ENCODE data around the gene GAS2.
A peak's percentile ranks its signal among the peaks of the same experiment; 100 is the strongest.

GAS2 gene

GRCh38 chr11:22674470-22675439 is 8.3 kb downstream of the GAS2 start:
- DNase-seq = no peak

DNA sequence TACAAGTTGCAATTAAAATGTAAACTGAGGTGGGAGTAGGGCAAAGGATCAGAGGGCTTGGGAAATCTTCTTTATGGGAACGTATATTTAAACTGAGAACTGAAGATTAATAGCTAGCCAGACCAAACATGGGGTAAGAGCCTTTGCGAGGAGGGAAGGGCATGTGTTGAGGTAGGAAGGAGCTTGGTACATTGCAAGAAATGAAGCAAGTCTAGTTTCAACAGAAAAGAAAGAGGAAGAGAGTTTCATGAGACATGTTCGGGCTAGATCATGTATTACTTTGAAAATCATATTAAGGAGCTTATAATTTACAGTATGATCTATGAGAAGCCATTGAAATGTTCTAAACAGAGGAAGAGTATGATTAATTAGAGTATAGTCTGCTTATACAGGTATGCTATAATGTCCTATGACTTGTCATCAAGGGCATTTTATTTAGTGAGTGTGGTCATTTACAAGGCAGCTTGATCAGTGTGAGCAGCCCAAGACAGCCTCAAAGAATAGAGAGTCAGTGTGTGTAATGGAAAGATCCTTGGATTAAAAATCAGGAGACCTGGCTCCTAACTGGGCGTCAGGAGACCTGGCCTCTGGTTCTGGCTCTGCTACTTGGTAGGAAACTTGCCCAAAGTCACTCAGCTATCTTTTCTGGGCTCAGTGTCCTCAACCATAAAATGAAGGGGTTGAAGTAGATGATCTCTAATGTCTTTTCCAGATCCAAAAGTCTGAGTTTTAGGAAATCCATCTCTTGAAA is 10.9 kb downstream of the GAS2 start:
- no peak for DNase-seq

GRCh38 chr11:22680628-22681027 is 14.2 kb downstream of the GAS2 start:
- no peak for DNase-seq

DNA sequence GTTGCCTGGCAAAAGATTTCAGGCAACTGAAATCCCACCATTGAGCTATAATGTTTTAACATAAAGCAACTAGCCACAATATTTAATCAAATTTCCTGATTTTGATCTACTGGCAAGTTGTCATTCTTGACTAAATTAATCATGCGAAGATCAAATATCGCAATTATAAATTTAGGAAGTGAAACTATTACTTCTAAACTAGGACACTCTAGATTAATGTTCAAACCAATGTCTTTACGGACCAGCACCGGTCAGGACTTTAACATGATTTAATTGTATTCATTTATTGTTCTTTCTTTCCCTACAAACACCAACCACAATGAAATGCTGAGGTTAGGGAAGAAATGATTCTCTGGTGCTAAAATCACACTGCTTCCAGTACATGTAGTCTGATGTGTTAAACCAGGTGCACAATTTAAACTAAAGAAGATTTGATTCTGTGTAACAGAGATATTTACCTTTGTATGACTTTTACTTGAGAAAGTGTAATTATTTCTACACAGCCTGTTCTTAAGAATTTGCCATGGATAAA is 14.9 kb downstream of the GAS2 start:
- no peak for DNase-seq

DNA sequence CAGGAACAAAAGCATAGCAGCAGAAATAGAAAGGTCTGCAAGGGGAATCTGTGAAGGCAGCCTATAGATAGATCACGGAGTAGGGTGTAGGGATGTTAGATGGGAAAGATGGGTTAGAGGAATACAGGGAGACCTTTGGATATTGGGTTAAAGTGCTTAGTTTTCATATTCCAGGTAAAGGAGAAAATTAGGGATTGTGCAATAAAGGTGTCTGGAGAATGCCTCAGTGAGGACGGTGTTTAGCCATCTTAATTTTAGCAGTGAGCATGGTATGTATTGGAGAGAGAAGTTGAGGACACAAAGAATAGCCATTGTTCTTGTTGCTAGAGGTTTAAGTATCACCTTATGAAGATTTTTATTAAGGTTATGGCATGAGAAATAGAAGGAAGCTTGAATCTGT is 17.7 kb downstream of the GAS2 start:
- no peak for DNase-seq

DNA sequence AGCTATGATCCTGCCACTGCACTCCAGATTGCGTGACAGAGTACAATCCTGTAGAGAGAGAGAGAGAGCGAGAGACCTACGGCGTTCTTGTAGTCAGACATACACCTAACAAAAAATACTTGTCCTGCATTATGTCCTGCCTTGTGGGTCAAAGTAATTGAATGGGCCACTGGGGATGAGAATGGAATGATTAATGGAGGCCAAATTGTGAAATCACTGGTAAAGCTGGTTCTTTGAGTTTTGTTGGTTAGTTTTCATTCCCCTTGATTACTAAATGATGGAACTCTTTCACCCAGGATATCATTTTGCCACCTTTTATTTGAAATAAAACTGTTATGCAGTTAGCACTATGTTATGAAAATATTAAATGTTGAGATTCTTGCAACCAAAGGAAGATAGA is 18.7 kb downstream of the GAS2 start:
- no peak for DNase-seq

DNA sequence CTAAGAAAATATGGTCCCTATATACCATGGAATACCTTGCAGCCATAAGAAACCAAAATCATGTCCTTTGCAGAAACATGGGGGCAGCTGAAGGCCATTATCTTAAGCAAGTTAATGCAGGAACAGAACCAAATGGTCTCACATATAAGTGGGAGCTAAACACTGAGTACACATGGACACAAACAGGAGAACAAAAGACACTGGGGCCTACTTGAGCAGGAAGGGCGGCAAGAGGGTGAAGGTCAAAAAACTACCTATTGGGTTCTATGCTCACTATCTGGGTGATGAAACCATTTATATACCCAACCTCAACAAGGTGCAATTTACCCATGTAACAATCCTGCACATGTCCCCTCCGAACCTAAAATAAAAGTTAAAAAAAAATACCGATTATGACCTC is 22.5 kb downstream of the GAS2 start:
- DNase-seq = no peak

DNA sequence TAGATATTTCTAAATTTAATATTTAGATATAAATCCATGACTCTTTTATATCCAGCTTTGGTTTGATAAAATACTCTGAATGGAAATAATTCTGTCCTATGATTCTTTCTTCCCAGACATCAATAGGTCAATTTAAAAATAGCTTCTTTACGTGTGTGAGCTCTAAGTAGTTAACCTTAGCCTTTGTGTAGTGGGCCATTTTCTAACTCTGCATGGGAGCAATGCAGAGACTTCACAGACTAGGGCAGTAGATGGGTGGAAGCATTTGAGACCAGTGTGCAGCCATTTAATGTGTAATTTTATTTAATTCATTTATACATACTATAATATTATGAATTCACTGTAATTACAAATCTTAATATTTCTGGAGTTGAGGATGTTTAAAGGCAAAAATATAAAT is 23.8 kb downstream of the GAS2 start:
- no peak for DNase-seq

GRCh38 chr11:22690871-22691270 is 24.5 kb downstream of the GAS2 start:
- no peak for DNase-seq

DNA sequence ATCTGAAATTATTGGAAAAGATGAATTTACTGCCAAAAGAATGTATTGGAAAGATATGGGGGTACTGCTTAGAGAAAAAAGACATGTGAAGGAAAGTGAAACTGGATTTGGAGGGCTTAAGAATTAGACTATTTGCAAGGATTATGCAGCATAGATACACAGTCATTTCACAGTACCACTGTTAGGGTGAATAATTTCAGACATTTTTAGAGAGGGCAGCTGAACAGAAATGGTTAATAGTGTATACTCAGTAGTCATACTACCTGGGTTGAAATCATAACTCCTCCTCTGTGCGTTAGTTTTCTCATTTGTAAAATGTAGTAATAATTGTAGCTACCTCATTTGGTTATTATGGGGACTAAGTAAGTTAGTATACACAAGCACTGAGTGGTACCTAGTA is 33.0 kb downstream of the GAS2 start:
- no peak for DNase-seq

DNA sequence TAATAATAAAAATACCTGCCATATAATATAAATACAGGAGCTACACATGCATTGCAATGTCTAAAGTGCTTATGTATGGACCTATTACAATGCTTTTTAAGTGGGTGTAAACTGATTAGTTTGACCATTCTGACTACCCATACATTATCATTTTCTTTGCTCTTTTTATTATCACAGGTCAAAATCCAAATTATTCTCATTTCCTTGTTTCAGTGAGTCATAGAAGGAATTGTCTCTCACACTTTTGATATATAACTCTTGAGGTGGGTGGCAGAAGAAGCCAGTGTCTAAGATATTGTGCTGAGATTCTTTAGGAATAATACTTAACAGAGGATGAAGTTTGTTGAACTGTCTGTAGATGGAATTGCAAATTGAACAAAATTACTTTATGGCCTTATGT is 35.6 kb downstream of the GAS2 start:
- DNase-seq = no peak

DNA sequence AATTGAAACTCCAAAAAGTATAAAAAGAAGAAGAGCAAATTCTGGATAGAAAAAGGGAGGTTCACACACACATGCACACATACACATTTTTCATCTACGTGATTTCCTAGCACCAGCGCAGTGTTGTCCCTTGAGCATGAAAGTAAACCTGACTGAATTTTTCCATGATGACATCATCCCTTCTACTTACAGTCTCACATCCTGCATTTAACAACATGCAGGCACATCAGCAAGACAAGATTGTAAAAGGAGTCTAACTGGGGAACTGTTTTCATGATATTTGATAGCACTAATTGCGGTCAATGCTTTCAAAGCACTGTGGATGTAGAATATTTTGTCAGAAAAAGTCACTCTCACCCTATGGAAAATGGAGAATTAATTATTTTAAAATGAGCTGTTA is 36.6 kb downstream of the GAS2 start:
- DNase-seq = peak; percentile 57

DNA sequence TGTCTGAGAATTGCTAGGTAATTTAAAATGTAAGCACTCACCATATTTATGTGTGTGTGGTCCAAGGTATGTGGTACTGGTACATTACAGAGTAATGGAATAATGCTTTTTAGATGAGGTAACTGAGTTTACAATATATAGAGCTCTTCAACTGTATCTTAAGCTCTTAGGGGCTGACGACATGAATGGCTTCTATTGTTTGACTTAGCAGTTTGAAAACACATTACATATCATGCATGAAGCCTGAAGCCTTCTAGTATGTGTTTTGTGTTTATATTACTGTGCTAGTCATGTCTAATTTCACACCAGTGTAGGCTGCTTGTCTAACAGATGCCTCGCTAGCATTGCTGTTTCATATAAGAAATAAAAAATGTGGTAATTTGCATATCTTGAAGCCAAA is 37.2 kb downstream of the GAS2 start:
- DNase-seq = peak; percentile 71

GRCh38 chr11:22707119-22707899 is 40.9 kb downstream of the GAS2 start:
- no peak for DNase-seq

- no peak for DNase-seq
These were observed 44.8 kb downstream of the GAS2 start for GRCh38 chr11:22711071-22711770.

- DNase-seq = no peak
These were observed 45.5 kb downstream of the GAS2 start for GRCh38 chr11:22711880-22712279.

DNA sequence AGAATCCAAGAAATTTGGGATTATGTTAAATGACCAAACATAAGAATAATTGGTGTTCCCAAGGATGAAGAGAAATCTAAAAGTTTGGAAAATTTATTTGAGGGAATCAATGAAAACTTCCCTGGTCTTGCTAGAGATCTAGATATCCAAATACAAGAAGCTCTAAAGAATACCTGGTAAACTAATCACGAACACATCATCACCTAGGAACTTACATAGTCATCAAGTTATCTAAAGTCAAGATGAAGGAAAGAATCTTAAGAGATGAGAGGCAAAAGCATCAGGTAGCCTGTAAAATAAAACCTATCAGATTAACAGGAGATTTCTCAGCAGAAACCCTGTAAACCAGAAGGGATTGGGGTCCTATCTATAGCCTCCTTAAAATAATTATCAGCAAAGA is 46.9 kb downstream of the GAS2 start:
- no peak for DNase-seq

DNA sequence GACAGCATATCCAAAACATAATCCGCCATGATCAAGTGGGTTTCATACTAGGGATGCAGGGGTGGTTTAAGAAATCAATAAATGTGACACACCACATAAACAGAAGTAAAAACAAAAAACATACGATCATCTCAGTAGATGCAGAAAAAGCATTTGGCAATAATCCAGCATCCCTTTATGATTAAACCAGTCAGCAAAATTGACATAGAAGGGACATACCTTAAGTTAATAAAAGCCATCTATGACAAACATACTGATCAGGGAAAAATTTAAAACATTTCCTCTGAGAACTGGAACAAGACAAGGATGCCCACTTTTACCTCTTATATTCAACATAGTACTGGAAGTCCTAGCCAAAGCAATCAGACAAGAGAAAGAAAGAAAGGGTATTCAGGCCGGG is 49.6 kb downstream of the GAS2 start:
- no peak for DNase-seq

GRCh38 chr11:22720457-22720856 is 54.0 kb downstream of the GAS2 start:
- DNase-seq = no peak

DNA sequence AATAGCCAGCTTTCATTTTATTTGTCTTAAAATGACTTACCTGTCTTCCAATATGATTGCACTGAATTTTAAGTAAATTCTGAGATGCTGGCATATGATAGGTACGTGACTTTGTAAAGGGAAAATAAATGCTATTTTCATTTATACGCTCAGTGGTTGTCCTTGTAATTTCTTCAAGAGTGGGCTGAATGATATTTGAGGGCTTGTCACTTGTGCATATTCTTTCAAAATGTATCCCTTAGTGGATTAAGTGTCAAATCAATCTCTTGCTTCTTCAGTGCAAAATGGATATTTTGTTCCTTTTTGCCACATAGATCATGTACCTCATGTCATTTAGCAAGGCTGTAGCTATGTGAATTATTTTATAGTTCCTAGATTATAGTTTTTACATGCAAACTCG is 56.9 kb downstream of the GAS2 start:
- no peak for DNase-seq

GRCh38 chr11:22725079-22725478 is 58.7 kb downstream of the GAS2 start:
- DNase-seq = no peak

GRCh38 chr11:22728600-22729389 is 62.4 kb downstream of the GAS2 start:
- DNase-seq = peak; percentile 15

Data from NCI-H774 (cell line).